GM21423 (cell line): ENCODE data around the gene ZG16.
"Not testable (repeated sequence)": the region's sequence is repeated elsewhere in the genome, so short reads cannot be mapped to it uniquely, and the experiment has no call there.

ENCODE experiments used
- ATAC-seq: cut with Tn5 transposase; IDR thresholded peaks from one replicate; pipeline ENCODE4 v1.9.1; 2021; ENCODE audit warnings: mild to moderate bottlenecking, moderate library complexity; ENCODE audit not compliant: unreplicated experiment

ZG16 gene

GRCh38 chr16:29747947-29748759, 29.9 kb upstream of the ZG16 start:
- no peak for ATAC-seq

GRCh38 chr16:29748760-29749149, 29.3 kb upstream of the ZG16 start:
- ATAC-seq: not testable (repeated sequence)

DNA sequence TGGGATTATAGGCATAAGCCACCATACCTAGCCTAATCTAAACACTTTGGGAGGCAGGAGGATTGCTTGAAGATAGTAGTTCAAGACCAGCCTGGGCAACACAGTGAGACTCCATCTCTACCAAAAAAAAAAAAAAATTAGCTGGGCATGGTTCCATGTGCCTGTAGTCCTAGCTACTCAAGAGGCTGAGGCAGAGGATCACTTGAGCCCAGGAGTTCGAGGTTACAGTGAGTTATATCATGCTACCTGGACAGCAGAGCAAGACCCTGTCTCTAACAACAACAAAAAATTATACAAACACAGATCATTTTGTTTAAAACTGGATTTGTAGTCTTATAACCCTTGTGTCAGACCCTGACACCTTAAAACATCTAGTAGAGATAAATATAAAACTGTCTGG, 24.5 kb upstream of the ZG16 start:
- no peak for ATAC-seq

- ATAC-seq: no peak
These were observed 21.4 kb upstream of the ZG16 start for GRCh38 chr16:29756654-29757053.

GRCh38 chr16:29757086-29757485, 21.0 kb upstream of the ZG16 start:
- not testable (repeated sequence) for ATAC-seq

- no peak for ATAC-seq
These were observed 20.0 kb upstream of the ZG16 start for GRCh38 chr16:29757950-29758466.

DNA sequence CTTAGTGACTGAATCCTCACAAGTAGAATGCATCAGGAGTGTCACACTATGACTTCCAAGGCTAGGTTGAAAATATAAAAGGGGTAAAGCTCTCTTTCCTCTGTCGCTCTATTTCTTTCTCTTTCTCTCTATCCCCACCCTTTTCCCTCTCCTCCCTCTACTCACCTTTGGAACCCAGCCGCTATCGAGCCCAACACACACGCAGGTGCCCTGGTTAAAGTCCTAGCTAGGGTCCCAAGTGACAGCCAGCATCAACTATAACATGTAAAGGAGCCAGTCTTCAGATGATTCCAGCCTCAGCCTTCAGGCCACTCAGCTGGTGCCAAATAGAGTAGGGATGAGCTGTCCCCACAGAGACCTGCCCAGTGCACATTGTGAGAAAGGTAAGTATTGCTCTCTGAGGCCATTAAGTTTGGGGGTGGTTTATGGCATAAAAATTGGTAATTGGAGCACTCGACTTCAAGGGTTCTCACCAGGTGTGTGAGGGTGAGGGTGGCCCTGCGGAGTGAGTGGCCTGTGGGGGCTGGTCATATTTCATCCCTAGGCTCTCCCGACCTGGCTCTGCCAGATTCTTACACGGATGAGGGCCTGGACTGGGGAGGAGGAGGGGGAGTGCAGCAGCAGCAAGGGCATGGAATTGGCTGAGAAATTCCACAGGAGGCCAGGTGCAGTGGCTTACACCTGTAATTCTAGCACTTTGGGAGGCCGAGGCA, 17.3 kb upstream of the ZG16 start:
- no peak for ATAC-seq

DNA sequence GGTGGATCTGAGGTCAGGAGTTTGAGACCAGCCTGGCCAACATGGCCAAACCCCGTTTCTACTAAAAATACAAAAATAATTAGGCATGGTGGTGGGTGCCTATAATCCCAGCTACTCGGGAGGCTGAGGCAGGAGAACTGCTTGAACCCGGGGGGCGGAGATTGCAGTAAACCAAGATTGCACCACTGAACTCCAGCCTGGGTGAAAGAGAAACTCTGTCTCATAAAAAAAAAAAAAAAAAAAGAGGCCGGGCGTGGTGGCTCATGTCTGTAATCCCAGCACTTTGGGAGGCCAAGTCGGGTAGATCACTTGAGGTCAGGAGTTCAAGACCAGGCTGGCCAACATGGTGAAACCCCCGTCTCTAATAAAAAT, 16.8 kb upstream of the ZG16 start:
- ATAC-seq: not testable (repeated sequence)

DNA sequence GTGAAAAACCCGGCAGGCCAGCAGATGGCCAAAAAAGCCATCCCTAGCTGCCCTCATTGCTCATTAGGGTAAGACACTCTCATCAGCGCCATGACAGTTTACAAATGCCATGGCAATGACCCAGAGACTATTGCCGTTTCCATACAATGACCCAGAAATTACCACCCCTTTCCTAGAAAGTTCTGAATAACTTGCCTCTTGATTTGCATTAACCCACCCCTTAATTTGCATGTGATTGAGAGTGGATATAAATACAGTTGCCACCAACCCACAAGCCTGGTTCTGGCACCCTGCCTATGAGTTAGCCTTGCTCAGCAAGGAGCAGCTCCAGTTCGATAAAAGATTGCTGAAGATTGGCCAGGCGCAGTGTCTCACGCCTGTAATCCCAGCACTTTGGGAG, 16.2 kb upstream of the ZG16 start:
- no peak for ATAC-seq

DNA sequence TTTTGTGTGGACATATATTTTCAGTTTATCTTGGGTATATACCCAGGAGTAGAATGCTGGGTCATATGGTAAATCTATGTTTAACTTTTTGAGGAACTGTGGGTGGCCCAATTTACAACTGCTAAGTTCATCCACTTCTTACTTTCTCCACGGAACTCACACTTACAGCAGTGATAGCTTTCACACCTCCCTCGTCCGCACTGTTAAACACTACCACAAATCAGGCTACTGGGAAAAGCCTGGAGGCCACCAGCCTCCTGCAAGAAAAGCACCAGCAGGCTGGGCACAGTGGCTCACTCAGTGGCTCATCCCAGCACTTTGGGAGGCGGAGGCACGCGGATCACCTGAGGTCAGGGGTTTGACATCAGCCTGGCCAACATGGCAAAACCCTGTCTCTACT, 14.7 kb upstream of the ZG16 start:
- no peak for ATAC-seq

DNA sequence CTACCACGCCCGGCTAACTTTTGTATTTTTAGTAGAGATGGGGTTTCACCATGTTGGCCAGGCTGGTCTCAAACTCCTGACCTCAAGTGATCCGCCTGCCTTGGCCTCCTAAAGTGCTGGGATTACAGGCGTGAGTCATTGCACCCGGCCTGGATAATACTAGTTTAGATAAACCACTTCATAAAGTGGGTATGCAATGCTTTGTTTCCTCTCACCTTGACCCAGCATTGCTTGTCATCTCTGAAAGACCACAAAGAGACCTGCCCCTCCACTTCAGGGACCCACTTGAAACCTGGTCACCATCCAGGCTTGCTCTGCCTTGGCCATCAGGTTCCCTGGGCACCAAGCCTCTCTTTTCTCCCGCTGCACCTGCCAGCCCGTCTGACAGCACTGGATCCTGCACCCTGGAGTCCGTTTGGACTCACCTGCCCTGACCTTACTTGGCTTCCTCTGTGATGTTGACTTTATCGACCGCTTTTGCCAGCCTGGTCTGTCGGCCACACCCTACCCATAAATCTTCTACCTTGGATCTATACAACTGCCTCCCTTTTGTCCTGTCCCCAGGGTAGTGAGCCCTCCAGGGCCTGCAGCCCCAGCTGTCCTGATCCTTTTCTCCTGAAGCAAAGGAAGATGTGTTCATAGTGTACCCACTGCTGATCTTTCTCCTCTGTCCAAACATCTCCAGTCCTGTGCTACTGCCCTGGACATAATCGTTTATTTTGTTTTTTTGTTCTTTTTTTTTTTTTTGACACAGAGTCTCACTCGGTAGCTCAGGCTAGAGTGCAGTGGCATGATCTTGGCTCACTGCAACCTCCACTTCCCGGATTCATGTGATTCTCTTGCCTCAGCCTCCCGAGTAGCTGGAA, 12.7 kb upstream of the ZG16 start:
- no peak for ATAC-seq

GRCh38 chr16:29766571-29766970, 11.5 kb upstream of the ZG16 start:
- ATAC-seq: no peak

DNA sequence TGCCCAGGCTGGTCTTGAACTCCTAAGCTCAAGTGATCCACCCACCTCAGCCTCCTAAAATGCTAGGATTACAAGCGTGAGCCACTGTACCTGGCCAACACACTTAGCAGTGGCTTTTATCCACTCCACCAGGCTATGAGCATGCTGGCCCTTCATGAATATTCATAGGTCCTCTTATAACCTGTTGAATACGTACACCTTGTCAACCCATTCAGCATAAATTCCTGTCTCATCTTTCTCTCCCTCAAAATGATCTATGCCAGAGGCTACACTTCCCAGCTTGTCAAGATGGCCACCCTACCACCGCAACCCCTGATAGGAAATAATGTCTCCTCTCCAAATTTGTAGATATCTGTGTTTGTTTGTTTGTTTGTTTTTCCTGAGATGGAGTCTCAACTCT, 11.0 kb upstream of the ZG16 start:
- ATAC-seq: no peak

- no peak for ATAC-seq
These were observed 8.5 kb upstream of the ZG16 start for GRCh38 chr16:29769507-29769906.

GRCh38 chr16:29770250-29770929, 7.7 kb upstream of the ZG16 start:
- no peak for ATAC-seq

GRCh38 chr16:29772330-29772729, 5.7 kb upstream of the ZG16 start:
- not testable (repeated sequence) for ATAC-seq

- no peak for ATAC-seq
These were observed 3.3 kb upstream of the ZG16 start for GRCh38 chr16:29774730-29775129.

DNA sequence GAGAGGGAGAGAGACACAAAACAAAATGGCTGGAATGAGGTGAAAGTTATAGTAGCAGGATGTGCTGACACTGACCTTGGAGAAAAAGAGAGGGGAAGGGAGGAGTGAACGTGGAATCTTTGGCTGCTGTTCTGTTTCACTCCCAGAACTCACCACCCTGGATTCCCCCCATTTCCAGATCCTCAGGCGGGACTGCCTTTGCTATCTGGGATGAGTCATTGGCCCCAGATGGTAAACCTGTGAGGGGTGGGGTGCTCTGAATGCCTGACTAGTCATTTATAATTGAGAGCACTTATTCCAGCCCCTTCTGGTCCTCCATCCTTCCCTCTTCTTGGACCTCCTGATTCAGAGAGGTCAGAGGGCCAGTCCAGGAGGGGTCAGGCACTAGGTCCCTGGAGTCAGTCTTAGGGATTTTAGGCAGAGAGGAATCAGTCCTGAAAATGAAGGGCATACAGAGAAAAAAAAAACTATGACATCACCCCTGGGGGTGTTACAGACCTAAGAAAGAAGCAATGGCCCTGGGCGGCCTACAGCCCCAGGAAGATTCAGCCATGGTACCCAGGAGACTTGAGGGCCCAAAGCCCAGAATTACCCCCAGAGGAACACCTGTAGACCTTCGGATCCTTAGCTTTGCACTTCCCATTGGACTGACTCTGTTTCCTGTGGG, 2.2 kb upstream of the ZG16 start:
- no peak for ATAC-seq

GRCh38 chr16:29779474-29779873, 1.4 kb downstream of the ZG16 start:
- ATAC-seq: no peak
